ENCODE measurements around the gene RNF212. TPM values are rescaled to one million over a fixed set of nuclear protein-coding genes. Genes with fewer than 3 reads are reported as not detected.

The RNF212 gene
- polyA plus RNA-seq, 2 of the 4 experiments (the other 2 are of a cell fraction), result 3.0 TPM

DNA sequence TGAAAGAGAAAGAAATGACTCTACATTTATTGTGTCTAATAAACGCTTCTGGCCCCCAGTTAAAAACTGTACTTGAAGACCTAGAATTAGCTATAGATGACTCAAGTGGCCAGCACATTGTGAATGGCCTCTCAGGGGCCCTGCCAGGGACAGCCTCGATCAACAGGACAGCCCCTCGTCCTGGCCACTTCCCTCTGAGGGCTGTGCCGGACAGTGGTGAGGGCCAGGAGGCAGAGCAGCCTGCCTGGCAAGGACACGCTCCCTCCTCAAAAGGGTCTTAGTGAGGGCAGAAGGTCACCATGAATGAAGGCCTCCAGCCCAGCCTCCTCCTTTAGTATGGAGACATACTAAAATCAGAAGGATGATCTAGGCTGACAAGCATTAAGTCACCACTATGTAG, 16.5 kb downstream of the RNF212 start:
- H3K4me3 ChIP-seq, result no peak overlapping the region
- 88% methylated on average over 3 of the region's 5 CpGs for WGBS (ENCODE audit: missing lambda C conversion rate)
- ChIA-PET CTCF (interaction anchor here (0.6 kb wide), 1 partner anchor 13 kb away, joined by 3 read pairs; no protein-coding TSS in a partner anchor), POLR2A (no interaction called here)
- FAIRE-seq, result no peak
- no peaks in the 10 kb centered on the region for H3K4me1 ChIP-seq
- H3K27ac ChIP-seq, result no peak overlapping the region
- H3K4me2 ChIP-seq, result no peak overlapping the region
- no peak for DNase-seq (ENCODE audit: low read depth in 1 of 2, low spot score in 1 of 2)
- TF ChIP-seq SMC3 (IDR thresholded peaks at IDR 0.05), result no peak
- TF ChIP-seq MAFK (IDR thresholded peaks at IDR 0.05; ENCODE audit: partially characterized antibody), result no peak
- ATAC-seq, result no peak
- no peaks in the 10 kb centered on the region for H3K9me3 ChIP-seq

DNA sequence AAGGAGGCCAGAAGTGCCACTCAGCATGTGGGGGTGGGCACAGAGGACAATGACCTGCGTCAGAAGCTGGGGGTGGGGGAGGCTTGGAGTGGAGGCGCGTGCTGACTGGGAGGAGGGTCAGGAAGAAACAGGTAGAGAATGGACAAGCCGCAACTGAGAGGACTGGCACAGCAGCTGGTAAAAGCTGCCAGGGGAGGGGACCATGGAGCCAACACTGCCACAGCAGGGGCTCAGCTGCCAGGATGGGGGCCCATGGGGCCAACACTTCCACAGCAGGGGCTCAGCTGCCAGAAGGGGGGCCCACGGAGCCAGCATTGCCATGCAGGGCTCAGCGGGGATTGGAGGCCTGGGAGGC, 19.1 kb downstream of the RNF212 start:
- FAIRE-seq (no peak), DNase-seq (ENCODE audit: low read depth in 1 of 2, low spot score in 1 of 2) (no peak), ATAC-seq (no peak)
- Histone ChIP-seq H3K4me1 (no peaks in the 10 kb centered on the region), H3K4me3 (no peak overlapping the region), H3K9me3 (no peaks in the 10 kb centered on the region), H3K4me2 (no peak overlapping the region), H3K27ac (no peak overlapping the region)
- 88% methylated on average over 3 of the region's 6 CpGs for WGBS (ENCODE audit: missing lambda C conversion rate)
- TF ChIP-seq ZC3H11A (IDR thresholded peaks at IDR 0.05), result no peak
- TF ChIP-seq, protein P1, sequence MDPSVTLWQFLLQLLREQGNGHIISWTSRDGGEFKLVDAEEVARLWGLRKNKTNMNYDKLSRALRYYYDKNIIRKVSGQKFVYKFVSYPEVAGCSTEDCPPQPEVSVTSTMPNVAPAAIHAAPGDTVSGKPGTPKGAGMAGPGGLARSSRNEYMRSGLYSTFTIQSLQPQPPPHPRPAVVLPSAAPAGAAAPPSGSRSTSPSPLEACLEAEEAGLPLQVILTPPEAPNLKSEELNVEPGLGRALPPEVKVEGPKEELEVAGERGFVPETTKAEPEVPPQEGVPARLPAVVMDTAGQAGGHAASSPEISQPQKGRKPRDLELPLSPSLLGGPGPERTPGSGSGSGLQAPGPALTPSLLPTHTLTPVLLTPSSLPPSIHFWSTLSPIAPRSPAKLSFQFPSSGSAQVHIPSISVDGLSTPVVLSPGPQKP (IDR thresholded peaks at IDR 0.05; ENCODE audit: low read depth, low read length), result no peak
- no peak for TF ChIP-seq CBX8 (IDR thresholded peaks at IDR 0.05)
- TF ChIP-seq EP300 (IDR thresholded peaks at IDR 0.05), result no peak
- no peak for TF ChIP-seq HEYL (CRISPR knock-in tag; IDR thresholded peaks at IDR 0.05)
- TF ChIP-seq RFX5 (IDR thresholded peaks at IDR 0.05), result no peak
- TF ChIP-seq MAZ (IDR thresholded peaks at IDR 0.05; ENCODE audit: borderline replicate concordance, low read depth, low read length), result no peak
- TF ChIP-seq NR3C1 (IDR thresholded peaks at IDR 0.05), result no peak
- TF ChIP-seq, protein P2, sequence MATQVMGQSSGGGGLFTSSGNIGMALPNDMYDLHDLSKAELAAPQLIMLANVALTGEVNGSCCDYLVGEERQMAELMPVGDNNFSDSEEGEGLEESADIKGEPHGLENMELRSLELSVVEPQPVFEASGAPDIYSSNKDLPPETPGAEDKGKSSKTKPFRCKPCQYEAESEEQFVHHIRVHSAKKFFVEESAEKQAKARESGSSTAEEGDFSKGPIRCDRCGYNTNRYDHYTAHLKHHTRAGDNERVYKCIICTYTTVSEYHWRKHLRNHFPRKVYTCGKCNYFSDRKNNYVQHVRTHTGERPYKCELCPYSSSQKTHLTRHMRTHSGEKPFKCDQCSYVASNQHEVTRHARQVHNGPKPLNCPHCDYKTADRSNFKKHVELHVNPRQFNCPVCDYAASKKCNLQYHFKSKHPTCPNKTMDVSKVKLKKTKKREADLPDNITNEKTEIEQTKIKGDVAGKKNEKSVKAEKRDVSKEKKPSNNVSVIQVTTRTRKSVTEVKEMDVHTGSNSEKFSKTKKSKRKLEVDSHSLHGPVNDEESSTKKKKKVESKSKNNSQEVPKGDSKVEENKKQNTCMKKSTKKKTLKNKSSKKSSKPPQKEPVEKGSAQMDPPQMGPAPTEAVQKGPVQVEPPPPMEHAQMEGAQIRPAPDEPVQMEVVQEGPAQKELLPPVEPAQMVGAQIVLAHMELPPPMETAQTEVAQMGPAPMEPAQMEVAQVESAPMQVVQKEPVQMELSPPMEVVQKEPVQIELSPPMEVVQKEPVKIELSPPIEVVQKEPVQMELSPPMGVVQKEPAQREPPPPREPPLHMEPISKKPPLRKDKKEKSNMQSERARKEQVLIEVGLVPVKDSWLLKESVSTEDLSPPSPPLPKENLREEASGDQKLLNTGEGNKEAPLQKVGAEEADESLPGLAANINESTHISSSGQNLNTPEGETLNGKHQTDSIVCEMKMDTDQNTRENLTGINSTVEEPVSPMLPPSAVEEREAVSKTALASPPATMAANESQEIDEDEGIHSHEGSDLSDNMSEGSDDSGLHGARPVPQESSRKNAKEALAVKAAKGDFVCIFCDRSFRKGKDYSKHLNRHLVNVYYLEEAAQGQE (IDR thresholded peaks at IDR 0.05), result no peak
- no peak for TF ChIP-seq TP53 (CRISPR knock-in tag; IDR thresholded peaks at IDR 0.05)
- TF ChIP-seq HOXB5 (CRISPR knock-in tag; IDR thresholded peaks at IDR 0.05), result no peak
- TF ChIP-seq NFE2L2 (conservative IDR thresholded peaks at IDR 0.05; ENCODE audit: low read length), result no peak
- CTCF ChIA-PET, result no interaction called here
- POLR2A ChIA-PET, result no interaction called here

DNA sequence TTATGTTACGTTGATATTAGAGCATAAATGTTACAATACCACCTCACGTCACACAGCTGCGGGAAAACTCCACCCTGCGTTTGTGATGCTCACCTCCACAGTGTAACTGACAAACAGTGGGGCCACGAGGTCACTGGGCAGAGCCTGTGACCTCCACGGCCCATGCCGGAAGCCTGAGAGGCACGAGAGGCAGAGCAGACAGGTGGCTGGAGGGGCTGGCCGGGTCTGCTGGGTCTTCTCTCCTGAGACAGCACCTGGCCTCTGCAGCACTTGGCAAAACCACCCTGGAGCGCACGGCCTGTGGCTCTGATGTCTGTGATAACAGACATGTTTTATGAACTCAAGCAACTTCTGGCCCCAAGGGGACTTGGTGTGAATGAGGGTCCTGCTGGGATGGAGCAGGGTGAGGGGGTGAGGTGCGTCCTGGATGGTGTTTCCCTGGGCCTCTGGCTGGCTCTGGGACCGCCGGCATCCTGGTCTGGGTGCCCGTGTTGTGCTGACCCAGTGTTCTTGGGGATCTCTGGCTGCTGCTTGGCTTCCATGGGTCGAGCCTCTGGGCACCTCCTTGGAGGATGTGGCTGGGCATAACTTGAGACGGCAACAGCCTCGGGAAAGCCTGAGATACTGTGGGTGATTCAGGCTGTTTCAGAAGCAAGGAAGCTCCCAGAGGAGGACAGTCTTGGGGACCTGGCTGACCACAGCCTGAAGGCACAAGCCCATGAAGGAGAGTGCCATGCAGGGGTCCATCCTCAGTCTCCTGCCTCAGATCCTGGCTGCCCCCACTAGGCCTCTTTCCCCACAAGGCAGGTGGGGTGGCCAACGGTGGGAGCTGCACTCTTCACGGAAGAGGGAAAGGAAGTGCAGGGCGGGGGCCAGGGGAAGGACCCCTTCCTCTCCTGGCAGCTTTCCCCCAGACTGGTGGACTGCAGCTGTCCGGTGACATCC, 19.7 kb downstream of the RNF212 start:
- CTCF ChIA-PET, result no interaction called here
- ATAC-seq (no peak), DNase-seq (ENCODE audit: low read depth in 1 of 2, low spot score in 1 of 2) (no peak), FAIRE-seq (no peak)
- 79% methylated on average over 20 of the region's 22 CpGs for WGBS (ENCODE audit: missing lambda C conversion rate)
- H3K4me2 ChIP-seq, result no peak overlapping the region
- TF ChIP-seq, protein P3, sequence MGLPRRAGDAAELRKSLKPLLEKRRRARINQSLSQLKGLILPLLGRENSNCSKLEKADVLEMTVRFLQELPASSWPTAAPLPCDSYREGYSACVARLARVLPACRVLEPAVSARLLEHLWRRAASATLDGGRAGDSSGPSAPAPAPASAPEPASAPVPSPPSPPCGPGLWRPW (IDR thresholded peaks at IDR 0.05), result no peak
- H3K4me3 ChIP-seq, result no peak overlapping the region
- H3K4me1 ChIP-seq, result no peaks in the 10 kb centered on the region
- POLR2A ChIA-PET, result no interaction called here
- no peak overlapping the region for H3K27ac ChIP-seq
- H3K9me3 ChIP-seq, result no peaks in the 10 kb centered on the region

DNA sequence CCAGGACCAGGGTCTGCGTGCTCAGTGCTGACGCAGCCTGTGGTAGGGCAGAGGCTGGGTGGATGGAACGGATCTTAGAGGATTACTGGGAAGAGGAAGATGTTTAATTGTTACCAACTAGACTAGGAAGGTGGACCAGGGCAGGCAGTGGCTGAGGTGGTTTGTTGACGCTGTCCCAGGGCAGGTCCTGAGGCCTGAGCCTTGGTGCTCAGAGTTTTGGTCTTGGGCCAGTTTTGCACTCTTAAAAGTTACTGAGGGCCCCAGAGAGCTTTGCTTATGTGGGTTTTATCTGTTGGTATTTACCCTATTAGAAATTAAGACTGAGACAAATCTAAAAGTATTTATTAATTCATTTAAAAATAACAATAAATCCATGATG, 20.4 kb downstream of the RNF212 start:
- H3K9me3 ChIP-seq, result no peaks in the 10 kb centered on the region
- WGBS (ENCODE audit: missing lambda C conversion rate), result 85% methylated on average over 2 of the region's 4 CpGs
- H3K27ac ChIP-seq, result no peak overlapping the region
- H3K4me1 ChIP-seq, result no peaks in the 10 kb centered on the region
- no peak overlapping the region for H3K4me3 ChIP-seq
- DNase-seq (ENCODE audit: low read depth in 1 of 2, low spot score in 1 of 2), result no peak
- no peak overlapping the region for H3K4me2 ChIP-seq
- ChIA-PET POLR2A (no interaction called here), CTCF (no interaction called here)
- no peak for ATAC-seq
- FAIRE-seq, result no peak
- TF ChIP-seq RAD21 (conservative IDR thresholded peaks at IDR 0.05 in 1 of 2, IDR thresholded peaks at IDR 0.05 in 1 of 2) (no peak), JUNB (IDR thresholded peaks at IDR 0.05) (no peak), HOXB5 (CRISPR knock-in tag; IDR thresholded peaks at IDR 0.05) (no peak), PHF8 (IDR thresholded peaks at IDR 0.05; ENCODE audit: borderline replicate concordance, low read depth) (no peak), CBX8 (IDR thresholded peaks at IDR 0.05) (no peak), FOXS1 (CRISPR knock-in tag; IDR thresholded peaks at IDR 0.05) (no peak), NR3C1 (IDR thresholded peaks at IDR 0.05) (no peak), EP300 (IDR thresholded peaks at IDR 0.05) (no peak), BHLHE40 (IDR thresholded peaks at IDR 0.05; ENCODE audit: low read depth, low read length) (no peak), GATA3 (IDR thresholded peaks at IDR 0.05; ENCODE audit: borderline replicate concordance) (no peak), RCOR1 (IDR thresholded peaks at IDR 0.05; ENCODE audit: low read depth, low read length) (no peak)
- TF ChIP-seq, protein P4, sequence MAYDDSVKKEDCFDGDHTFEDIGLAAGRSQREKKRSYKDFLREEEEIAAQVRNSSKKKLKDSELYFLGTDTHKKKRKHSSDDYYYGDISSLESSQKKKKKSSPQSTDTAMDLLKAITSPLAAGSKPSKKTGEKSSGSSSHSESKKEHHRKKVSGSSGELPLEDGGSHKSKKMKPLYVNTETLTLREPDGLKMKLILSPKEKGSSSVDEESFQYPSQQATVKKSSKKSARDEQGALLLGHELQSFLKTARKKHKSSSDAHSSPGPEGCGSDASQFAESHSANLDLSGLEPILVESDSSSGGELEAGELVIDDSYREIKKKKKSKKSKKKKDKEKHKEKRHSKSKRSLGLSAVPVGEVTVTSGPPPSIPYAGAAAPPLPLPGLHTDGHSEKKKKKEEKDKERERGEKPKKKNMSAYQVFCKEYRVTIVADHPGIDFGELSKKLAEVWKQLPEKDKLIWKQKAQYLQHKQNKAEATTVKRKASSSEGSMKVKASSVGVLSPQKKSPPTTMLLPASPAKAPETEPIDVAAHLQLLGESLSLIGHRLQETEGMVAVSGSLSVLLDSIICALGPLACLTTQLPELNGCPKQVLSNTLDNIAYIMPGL (CRISPR knock-in tag; IDR thresholded peaks at IDR 0.05; ENCODE audit: borderline replicate concordance), result no peak
- TF ChIP-seq, protein P3 (IDR thresholded peaks at IDR 0.05), result no peak
